ENCODE results near the gene NAALADL2.

NAALADL2 gene

GRCh38 chr3:175199961-175200360 is 340.8 kb downstream of the NAALADL2 start:
- H3K4me3 ChIP-seq (ENCODE audit: low read depth, low read length), result no peak overlapping the region
- no peaks in the 10 kb centered on the region for H3K36me3 ChIP-seq (ENCODE audit: control insufficient read depth, insufficient read depth, low read length)
- H3K27ac ChIP-seq (ENCODE audit: low read depth, low read length), result no peak overlapping the region
- H3K9me3 ChIP-seq (ENCODE audit: control insufficient read depth, insufficient read depth, low read depth, low read length), result no peaks in the 10 kb centered on the region
- no peak overlapping the region for H3K9ac ChIP-seq (ENCODE audit: low read length)
- no peaks in the 10 kb centered on the region for H3K4me1 ChIP-seq (ENCODE audit: control insufficient read depth, insufficient read depth, low read length)
- H3K27me3 ChIP-seq (ENCODE audit: control insufficient read depth, insufficient read depth, low read length), result no peaks in the 10 kb centered on the region

GRCh38 chr3:175200391-175201095 is 341.4 kb downstream of the NAALADL2 start:
- Histone ChIP-seq H3K9ac (ENCODE audit: low read length) (no peak overlapping the region), H3K4me1 (ENCODE audit: control insufficient read depth, insufficient read depth, low read length) (no peaks in the 10 kb centered on the region), H3K9me3 (ENCODE audit: control insufficient read depth, insufficient read depth, low read depth, low read length) (no peaks in the 10 kb centered on the region), H3K27me3 (ENCODE audit: control insufficient read depth, insufficient read depth, low read length) (no peaks in the 10 kb centered on the region), H3K36me3 (ENCODE audit: control insufficient read depth, insufficient read depth, low read length) (no peaks in the 10 kb centered on the region), H3K27ac (ENCODE audit: low read depth, low read length) (no peak overlapping the region), H3K4me3 (ENCODE audit: low read depth, low read length) (no peak overlapping the region)

GRCh38 chr3:175207361-175207760 is 348.2 kb downstream of the NAALADL2 start:
- Histone ChIP-seq H3K27ac (ENCODE audit: low read depth, low read length) (no peak overlapping the region), H3K9me3 (ENCODE audit: control insufficient read depth, insufficient read depth, low read depth, low read length) (no peaks in the 10 kb centered on the region), H3K27me3 (ENCODE audit: control insufficient read depth, insufficient read depth, low read length) (no peaks in the 10 kb centered on the region), H3K4me3 (ENCODE audit: low read depth, low read length) (no peak overlapping the region), H3K36me3 (ENCODE audit: control insufficient read depth, insufficient read depth, low read length) (no peaks in the 10 kb centered on the region), H3K4me1 (ENCODE audit: control insufficient read depth, insufficient read depth, low read length) (no peaks in the 10 kb centered on the region), H3K9ac (ENCODE audit: low read length) (no peak overlapping the region)

DNA sequence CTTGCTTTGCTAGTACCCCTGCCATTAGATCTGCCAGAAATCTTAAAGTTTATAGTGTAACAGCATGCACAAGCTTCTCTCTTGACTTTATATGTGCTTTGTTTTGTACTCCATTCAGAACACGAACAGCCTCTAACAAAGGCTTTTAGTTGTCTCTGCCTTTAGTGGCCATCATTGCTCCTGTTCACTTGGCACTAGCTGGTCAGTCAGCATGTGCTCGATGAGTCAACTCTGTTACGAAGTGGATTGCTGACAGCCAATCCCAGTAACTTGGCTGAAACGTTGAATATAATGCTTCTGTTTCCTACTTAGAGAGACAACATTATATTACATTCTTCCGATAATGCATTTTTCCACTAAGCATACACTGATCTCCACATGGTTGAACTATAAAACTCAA is 349.2 kb downstream of the NAALADL2 start:
- H3K27ac ChIP-seq (ENCODE audit: low read depth, low read length), result no peak overlapping the region
- no peaks in the 10 kb centered on the region for H3K4me1 ChIP-seq (ENCODE audit: control insufficient read depth, insufficient read depth, low read length)
- H3K9me3 ChIP-seq (ENCODE audit: control insufficient read depth, insufficient read depth, low read depth, low read length), result no peaks in the 10 kb centered on the region
- no peaks in the 10 kb centered on the region for H3K36me3 ChIP-seq (ENCODE audit: control insufficient read depth, insufficient read depth, low read length)
- no peak overlapping the region for H3K4me3 ChIP-seq (ENCODE audit: low read depth, low read length)
- no peak overlapping the region for H3K9ac ChIP-seq (ENCODE audit: low read length)
- H3K27me3 ChIP-seq (ENCODE audit: control insufficient read depth, insufficient read depth, low read length), result no peaks in the 10 kb centered on the region

GRCh38 chr3:175211466-175211865 is 352.3 kb downstream of the NAALADL2 start:
- Histone ChIP-seq H3K9me3 (ENCODE audit: control insufficient read depth, insufficient read depth, low read depth, low read length) (no peaks in the 10 kb centered on the region), H3K27me3 (ENCODE audit: control insufficient read depth, insufficient read depth, low read length) (no peaks in the 10 kb centered on the region), H3K9ac (ENCODE audit: low read length) (no peak overlapping the region), H3K4me3 (ENCODE audit: low read depth, low read length) (no peak overlapping the region), H3K27ac (ENCODE audit: low read depth, low read length) (no peak overlapping the region), H3K36me3 (ENCODE audit: control insufficient read depth, insufficient read depth, low read length) (no peaks in the 10 kb centered on the region), H3K4me1 (ENCODE audit: control insufficient read depth, insufficient read depth, low read length) (no peaks in the 10 kb centered on the region)

DNA sequence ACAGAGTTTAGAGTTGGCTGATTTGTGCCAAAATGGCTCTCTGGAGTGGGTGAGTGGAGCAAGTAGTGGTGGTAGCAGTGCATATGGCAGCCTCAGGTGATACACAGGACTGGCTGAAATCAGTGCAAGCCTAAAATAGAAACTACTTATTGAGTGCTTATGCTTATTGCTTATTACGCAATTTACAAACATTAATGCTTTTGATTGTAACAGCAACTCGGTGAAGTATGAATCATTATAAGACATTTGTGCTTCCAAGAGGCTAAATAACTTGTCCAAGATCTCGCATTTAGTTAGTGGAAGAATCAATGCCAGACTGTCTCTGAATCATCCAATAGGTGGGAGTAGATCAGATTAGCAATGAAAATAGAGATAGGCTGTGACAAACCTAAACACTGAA is 353.8 kb downstream of the NAALADL2 start:
- Histone ChIP-seq H3K27ac (ENCODE audit: low read depth, low read length) (no peak overlapping the region), H3K36me3 (ENCODE audit: control insufficient read depth, insufficient read depth, low read length) (no peaks in the 10 kb centered on the region), H3K4me1 (ENCODE audit: control insufficient read depth, insufficient read depth, low read length) (no peaks in the 10 kb centered on the region), H3K4me3 (ENCODE audit: low read depth, low read length) (no peak overlapping the region), H3K9me3 (ENCODE audit: control insufficient read depth, insufficient read depth, low read depth, low read length) (no peaks in the 10 kb centered on the region), H3K9ac (ENCODE audit: low read length) (no peak overlapping the region), H3K27me3 (ENCODE audit: control insufficient read depth, insufficient read depth, low read length) (no peaks in the 10 kb centered on the region)

GRCh38 chr3:175214216-175214615 is 355.1 kb downstream of the NAALADL2 start:
- Histone ChIP-seq H3K4me3 (ENCODE audit: low read depth, low read length) (no peak overlapping the region), H3K9ac (ENCODE audit: low read length) (no peak overlapping the region), H3K27ac (ENCODE audit: low read depth, low read length) (no peak overlapping the region), H3K4me1 (ENCODE audit: control insufficient read depth, insufficient read depth, low read length) (no peaks in the 10 kb centered on the region), H3K27me3 (ENCODE audit: control insufficient read depth, insufficient read depth, low read length) (no peaks in the 10 kb centered on the region), H3K36me3 (ENCODE audit: control insufficient read depth, insufficient read depth, low read length) (no peaks in the 10 kb centered on the region), H3K9me3 (ENCODE audit: control insufficient read depth, insufficient read depth, low read depth, low read length) (no peaks in the 10 kb centered on the region)

DNA sequence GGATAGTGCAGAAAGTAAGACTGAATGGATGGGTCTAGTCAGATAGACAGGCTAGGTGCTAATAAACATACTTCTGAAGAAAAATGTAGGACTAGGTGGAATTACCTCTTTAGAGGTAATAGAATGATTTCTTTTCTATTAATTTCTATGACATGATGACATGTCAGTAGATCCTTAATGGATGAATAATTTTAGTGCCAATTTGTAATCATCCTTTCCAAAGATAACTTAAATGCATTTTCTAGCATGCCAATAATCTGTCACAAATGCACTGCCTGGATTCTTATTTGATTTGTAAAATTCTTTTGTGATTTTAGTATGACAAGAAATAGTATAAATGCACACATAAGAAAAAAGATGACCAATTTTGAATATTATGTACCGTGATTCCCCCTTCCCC is 356.7 kb downstream of the NAALADL2 start:
- Histone ChIP-seq H3K27ac (ENCODE audit: low read depth, low read length) (no peak overlapping the region), H3K4me1 (ENCODE audit: control insufficient read depth, insufficient read depth, low read length) (no peaks in the 10 kb centered on the region), H3K27me3 (ENCODE audit: control insufficient read depth, insufficient read depth, low read length) (no peaks in the 10 kb centered on the region), H3K4me3 (ENCODE audit: low read depth, low read length) (no peak overlapping the region), H3K36me3 (ENCODE audit: control insufficient read depth, insufficient read depth, low read length) (no peaks in the 10 kb centered on the region), H3K9ac (ENCODE audit: low read length) (no peak overlapping the region), H3K9me3 (ENCODE audit: control insufficient read depth, insufficient read depth, low read depth, low read length) (no peaks in the 10 kb centered on the region)

- Histone ChIP-seq H3K9ac (ENCODE audit: low read length) (no peak overlapping the region), H3K4me3 (ENCODE audit: low read depth, low read length) (no peak overlapping the region), H3K36me3 (ENCODE audit: control insufficient read depth, insufficient read depth, low read length) (no peaks in the 10 kb centered on the region), H3K4me1 (ENCODE audit: control insufficient read depth, insufficient read depth, low read length) (no peaks in the 10 kb centered on the region), H3K27me3 (ENCODE audit: control insufficient read depth, insufficient read depth, low read length) (no peaks in the 10 kb centered on the region), H3K9me3 (ENCODE audit: control insufficient read depth, insufficient read depth, low read depth, low read length) (no peaks in the 10 kb centered on the region), H3K27ac (ENCODE audit: low read depth, low read length) (no peak overlapping the region)
These were observed 363.2 kb downstream of the NAALADL2 start for GRCh38 chr3:175222356-175222755.

- Histone ChIP-seq H3K9ac (ENCODE audit: low read length) (no peak overlapping the region), H3K27me3 (ENCODE audit: control insufficient read depth, insufficient read depth, low read length) (no peaks in the 10 kb centered on the region), H3K36me3 (ENCODE audit: control insufficient read depth, insufficient read depth, low read length) (no peaks in the 10 kb centered on the region), H3K4me3 (ENCODE audit: low read depth, low read length) (no peak overlapping the region), H3K27ac (ENCODE audit: low read depth, low read length) (no peak overlapping the region), H3K9me3 (ENCODE audit: control insufficient read depth, insufficient read depth, low read depth, low read length) (no peaks in the 10 kb centered on the region), H3K4me1 (ENCODE audit: control insufficient read depth, insufficient read depth, low read length) (no peaks in the 10 kb centered on the region)
These were observed 364.9 kb downstream of the NAALADL2 start for GRCh38 chr3:175224051-175224450.

GRCh38 chr3:175226444-175226843 is 367.3 kb downstream of the NAALADL2 start:
- H3K9ac ChIP-seq (ENCODE audit: low read length), result no peak overlapping the region

GRCh38 chr3:175227126-175227525 is 368.0 kb downstream of the NAALADL2 start:
- no peak overlapping the region for H3K9ac ChIP-seq (ENCODE audit: low read length)
- H3K36me3 ChIP-seq (ENCODE audit: control insufficient read depth, insufficient read depth, low read length), result no peaks in the 10 kb centered on the region
- no peak overlapping the region for H3K4me3 ChIP-seq (ENCODE audit: low read depth, low read length)
- no peaks in the 10 kb centered on the region for H3K9me3 ChIP-seq (ENCODE audit: control insufficient read depth, insufficient read depth, low read depth, low read length)
- no peaks in the 10 kb centered on the region for H3K4me1 ChIP-seq (ENCODE audit: control insufficient read depth, insufficient read depth, low read length)
- H3K27me3 ChIP-seq (ENCODE audit: control insufficient read depth, insufficient read depth, low read length), result no peaks in the 10 kb centered on the region
- H3K27ac ChIP-seq (ENCODE audit: low read depth, low read length), result no peak overlapping the region

More at GRCh38 chr3:175226444-175226843, 367.3 kb downstream of the NAALADL2 start:
- Histone ChIP-seq H3K4me3 (ENCODE audit: low read depth, low read length) (no peak overlapping the region), H3K4me1 (ENCODE audit: control insufficient read depth, insufficient read depth, low read length) (no peaks in the 10 kb centered on the region), H3K27ac (ENCODE audit: low read depth, low read length) (no peak overlapping the region), H3K27me3 (ENCODE audit: control insufficient read depth, insufficient read depth, low read length) (no peaks in the 10 kb centered on the region), H3K9me3 (ENCODE audit: control insufficient read depth, insufficient read depth, low read depth, low read length) (no peaks in the 10 kb centered on the region), H3K36me3 (ENCODE audit: control insufficient read depth, insufficient read depth, low read length) (no peaks in the 10 kb centered on the region)

Measured in HUES6 (cell line).